Uterus (tissue), 4 donors: Measurements from ENCODE around the gene ICA1. TPM values are rescaled to one million over a fixed set of nuclear protein-coding genes. Genes with fewer than 3 reads are reported as not detected.

Source experiments
- DNase-seq, 2 donors: peaks; one replicate each; pipeline ENCODE4 v3.0.0-alpha.2; 2019 to 2020
- H3K27ac ChIP-seq, 2 donors: fragments of 200-600 bp; sonication (generic); 1 replicate in 1 of 2; 2 replicates in 1 of 2; pipeline ENCODE4 v1.5.1; 2016 to 2018
- H3K27me3 ChIP-seq, 2 donors: fragments of 200-600 bp; sonication (generic); one replicate each; pipeline ENCODE4 v1.5.1; 2018 to 2019; ENCODE audit warnings: control low read depth in 1 of 2
- H3K36me3 ChIP-seq, 2 donors: fragments of 200-600 bp; sonication (generic); one replicate each; pipeline ENCODE4 v1.5.1; 2019; ENCODE audit warnings: control low read depth in 1 of 2
- H3K4me1 ChIP-seq, 2 donors: fragments of 200-600 bp; sonication (generic); one replicate each; pipeline ENCODE4 v1.5.1; 2018 to 2019; ENCODE audit warnings: control low read depth in 1 of 2
- H3K4me3 ChIP-seq, 2 donors: fragments of 200-600 bp; sonication (generic); 1 replicate in 1 of 2; 2 replicates in 1 of 2; pipeline ENCODE4 v1.5.1; 2018 to 2019; ENCODE audit warnings: mild to moderate bottlenecking in 1 of 2
- H3K9me3 ChIP-seq, 2 donors: fragments of 200-600 bp; sonication (generic); one replicate each; pipeline ENCODE4 v1.5.1; 2019; ENCODE audit warnings: control low read depth in 1 of 2
- POLR2A ChIP-seq, 2 donors: fragments of 450-650 bp; IDR thresholded peaks; one replicate each; pipeline ENCODE4 v1.6.1; 2016; ENCODE audit warnings: antibody characterized with exemption in 2 of 2, mild to moderate bottlenecking in 1 of 2, moderate library complexity in 1 of 2
- intact Hi-C: fragments of 100-400 bp; cut with DNase I; formaldehyde crosslinking; loops from one replicate; pipeline ENCODE4 v1.15.1; 2023; ENCODE audit warnings: low total_unique reads
- total RNA-seq, 4 donors: library from RNA; depleted of rRNA in 3 of 4; stranded (reverse); fragments of >200 nt in 3 of 4; gene quantifications; one replicate each; pipeline versions ENCODE4 v1.1.0 to v1.2.4, GENCODE V29; 2014 to 2023
- TF ChIP-seq, protein P1 (sequence below), 4 experiments: fragments of 200-600 bp in 2 of 4; fragments of 450-650 bp in 2 of 4; sonication (generic) in 2 of 4; IDR thresholded peaks; one replicate each; pipeline ENCODE4 v1.5.1; 2016 to 2019; ENCODE audit warnings: antibody characterized with exemption in 4 of 4, mild to moderate bottlenecking in 2 of 4, moderate library complexity in 1 of 4
- donor health status: DM: yes; HTN: yes; CAD: no.

Gene ICA1
- total RNA-seq, 4 donors from 2014 or later = 3.5 to 36.9 (median 28.5) TPM

GRCh38 chr7:8172372-8173354 lies 89.3 kb downstream of the ICA1 start:
- Histone ChIP-seq H3K27me3 (no peaks in the 10 kb centered on the region), H3K4me1 (no peaks in the 10 kb centered on the region), H3K36me3 (peaks cover 0 to 2% of the 10 kb centered on the region in 2 donors), H3K27ac (no peak overlapping the region), H3K4me3 (no peak overlapping the region), H3K9me3 (no peaks in the 10 kb centered on the region)
- intact Hi-C loops = no loop called here
- TF ChIP-seq, protein P1, sequence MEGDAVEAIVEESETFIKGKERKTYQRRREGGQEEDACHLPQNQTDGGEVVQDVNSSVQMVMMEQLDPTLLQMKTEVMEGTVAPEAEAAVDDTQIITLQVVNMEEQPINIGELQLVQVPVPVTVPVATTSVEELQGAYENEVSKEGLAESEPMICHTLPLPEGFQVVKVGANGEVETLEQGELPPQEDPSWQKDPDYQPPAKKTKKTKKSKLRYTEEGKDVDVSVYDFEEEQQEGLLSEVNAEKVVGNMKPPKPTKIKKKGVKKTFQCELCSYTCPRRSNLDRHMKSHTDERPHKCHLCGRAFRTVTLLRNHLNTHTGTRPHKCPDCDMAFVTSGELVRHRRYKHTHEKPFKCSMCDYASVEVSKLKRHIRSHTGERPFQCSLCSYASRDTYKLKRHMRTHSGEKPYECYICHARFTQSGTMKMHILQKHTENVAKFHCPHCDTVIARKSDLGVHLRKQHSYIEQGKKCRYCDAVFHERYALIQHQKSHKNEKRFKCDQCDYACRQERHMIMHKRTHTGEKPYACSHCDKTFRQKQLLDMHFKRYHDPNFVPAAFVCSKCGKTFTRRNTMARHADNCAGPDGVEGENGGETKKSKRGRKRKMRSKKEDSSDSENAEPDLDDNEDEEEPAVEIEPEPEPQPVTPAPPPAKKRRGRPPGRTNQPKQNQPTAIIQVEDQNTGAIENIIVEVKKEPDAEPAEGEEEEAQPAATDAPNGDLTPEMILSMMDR (IDR thresholded peaks at IDR 0.05) = no peak
- TF ChIP-seq POLR2A (IDR thresholded peaks at IDR 0.05) = no peak
- DNase-seq = no peak

- Histone ChIP-seq H3K27ac (no peak overlapping the region), H3K9me3 (no peaks in the 10 kb centered on the region), H3K27me3 (no peaks in the 10 kb centered on the region), H3K36me3 (peaks cover 0 to 2% of the 10 kb centered on the region in 2 donors), H3K4me1 (no peaks in the 10 kb centered on the region), H3K4me3 (no peak overlapping the region)
- intact Hi-C loops = no loop called here
- TF ChIP-seq POLR2A (IDR thresholded peaks at IDR 0.05) = no peak
- TF ChIP-seq, protein P1 (IDR thresholded peaks at IDR 0.05) = no peak
- DNase-seq = no peak
These were observed 92.8 kb downstream of the ICA1 start for GRCh38 chr7:8169171-8169570.

GRCh38 chr7:8168336-8168735 lies 93.6 kb downstream of the ICA1 start:
- no peak for DNase-seq
- TF ChIP-seq, protein P1 (IDR thresholded peaks at IDR 0.05) = no peak
- no peak for TF ChIP-seq POLR2A (IDR thresholded peaks at IDR 0.05)
- Histone ChIP-seq H3K9me3 (no peaks in the 10 kb centered on the region), H3K4me1 (no peaks in the 10 kb centered on the region), H3K27ac (no peak overlapping the region), H3K36me3 (peaks cover 0 to 2% of the 10 kb centered on the region in 2 donors), H3K4me3 (no peak overlapping the region), H3K27me3 (no peaks in the 10 kb centered on the region)
- intact Hi-C loops = no loop called here

DNA sequence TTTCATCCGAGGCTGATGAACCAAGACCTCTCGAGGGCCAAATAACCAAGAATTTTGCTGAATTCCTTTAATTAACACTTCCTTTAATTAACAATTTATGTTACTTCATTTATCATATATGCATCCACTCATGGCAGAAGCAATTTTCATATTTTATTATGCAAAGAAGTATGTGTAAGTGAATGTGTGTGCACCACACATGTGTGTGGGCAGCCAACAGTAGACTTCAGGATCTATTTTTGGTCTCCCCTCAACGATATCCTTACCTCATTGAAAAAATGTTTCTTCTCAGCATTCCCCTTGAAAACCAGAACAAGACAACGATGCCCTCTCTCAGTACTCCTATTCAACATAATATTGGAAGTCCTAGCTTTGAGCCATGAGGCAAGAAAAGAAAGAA lies 96.8 kb downstream of the ICA1 start:
- intact Hi-C loops = no loop called here
- Histone ChIP-seq H3K36me3 (peaks cover 0 to 2% of the 10 kb centered on the region in 2 donors), H3K4me1 (no peaks in the 10 kb centered on the region), H3K27ac (no peak overlapping the region), H3K9me3 (no peaks in the 10 kb centered on the region), H3K4me3 (no peak overlapping the region), H3K27me3 (no peaks in the 10 kb centered on the region)
- DNase-seq = no peak
- TF ChIP-seq, protein P1 (IDR thresholded peaks at IDR 0.05) = no peak
- TF ChIP-seq POLR2A (IDR thresholded peaks at IDR 0.05) = no peak

DNA sequence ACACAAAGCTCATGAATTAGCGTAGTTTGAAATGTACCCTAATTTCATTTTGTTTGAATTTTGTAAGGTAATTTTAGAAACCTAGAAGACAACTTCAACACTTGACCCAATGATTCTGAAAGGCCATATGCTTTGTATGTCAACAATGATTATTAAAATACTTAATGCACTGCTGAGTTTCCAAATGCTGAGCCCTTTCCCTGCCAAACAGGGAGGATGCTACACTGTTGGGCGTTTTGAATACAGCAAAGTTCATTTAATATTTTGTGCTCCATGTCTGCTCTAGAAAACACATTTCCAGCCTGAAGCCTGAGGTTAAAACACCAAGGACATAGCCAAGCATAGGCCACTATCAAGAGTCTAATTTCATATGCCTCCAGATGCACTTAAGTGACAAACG lies 99.8 kb downstream of the ICA1 start:
- no peak overlapping the region for H3K27ac ChIP-seq
- no peaks in the 10 kb centered on the region for H3K9me3 ChIP-seq
- H3K27me3 ChIP-seq = no peaks in the 10 kb centered on the region
- H3K4me3 ChIP-seq = no peak overlapping the region
- TF ChIP-seq, protein P1 (IDR thresholded peaks at IDR 0.05) = no peak
- H3K4me1 ChIP-seq = no peaks in the 10 kb centered on the region
- H3K36me3 ChIP-seq = no peaks in the 10 kb centered on the region
- no peak for DNase-seq
- intact Hi-C loops = no loop called here
